H1 (cell line): ENCODE results near the gene MTFMT. TPM values are rescaled to one million over a fixed set of nuclear protein-coding genes. Genes with fewer than 3 reads are reported as not detected.

Experiments
- CTCF ChIA-PET: fragments of 300-600 bp; sonication (Branson Sonifier 250); formaldehyde crosslinking; loops from one replicate; lab custom pipeline; 2021; ENCODE audit not compliant: partially characterized antibody; lab: Charles Lee
- POLR2A ChIA-PET: fragments of 300-600 bp; sonication (Branson Sonifier 250); formaldehyde crosslinking; loops from one replicate; lab custom pipeline; 2021; ENCODE audit warnings: inconsistent platforms; ENCODE audit not compliant: partially characterized antibody; lab: Charles Lee
- DNase-seq, 2 experiments: peaks; one replicate each; pipeline versions ENCODE4 v3.0.0 to v3.0.0-alpha.2; 2010 to 2022; ENCODE audit warnings: low spot score in 2 of 2, low read depth in 1 of 2, mixed read lengths in 1 of 2
- FAIRE-seq: peaks from 2 replicates; lab custom pipeline; 2011; peaks lifted over from hg19 to GRCh38; lab: Jason Lieb, UNC
- H2AFZ ChIP-seq: 2 replicates; pipeline ENCODE4 v1.8.1; 2012; ENCODE audit warnings: low read length, inconsistent platforms
- H2AK5ac ChIP-seq: 2 replicates; pipeline ENCODE4 v1.6.1; 2013; ENCODE audit warnings: low read depth, low read length
- H2BK120ac ChIP-seq: replicated peaks from 2 replicates; pipeline ENCODE3; 2013; ENCODE audit warnings: low read depth, low read length, inconsistent platforms
- H2BK12ac ChIP-seq: 2 replicates; pipeline ENCODE4 v1.6.1; 2013; ENCODE audit warnings: low read depth, low read length
- H2BK15ac ChIP-seq: 2 replicates; pipeline ENCODE4 v1.6.1; 2013; ENCODE audit warnings: low read length
- H2BK20ac ChIP-seq: 2 replicates; pipeline ENCODE4 v1.6.1; 2013; ENCODE audit warnings: low read length
- H2BK5ac ChIP-seq: 2 replicates; pipeline ENCODE4 v1.6.1; 2013; ENCODE audit warnings: low read depth, low read length
- H3K14ac ChIP-seq: 2 replicates; pipeline ENCODE4 v1.6.1; 2013; ENCODE audit warnings: inconsistent platforms; ENCODE audit not compliant: insufficient read length
- H3K18ac ChIP-seq: 2 replicates; pipeline ENCODE4 v1.6.1; 2013; ENCODE audit warnings: low read length; ENCODE audit errors: extremely low read depth
- H3K23ac ChIP-seq: 2 replicates; pipeline ENCODE4 v1.6.1; 2013; ENCODE audit warnings: inconsistent platforms; ENCODE audit not compliant: insufficient read length
- H3K23me2 ChIP-seq: 2 replicates; pipeline ENCODE4 v1.6.1; 2013; ENCODE audit warnings: low read depth, low read length
- H3K27ac ChIP-seq: 2 replicates; pipeline ENCODE4 v1.6.1; 2011; ENCODE audit warnings: low read depth, low read length, inconsistent platforms
- H3K27me3 ChIP-seq, 4 experiments: replicated peaks in 1 of 4; 1 replicate in 1 of 4; 2 replicates in 3 of 4; pipeline versions ENCODE4 v1.6.1 to v1.8.1; 2011 to 2013; ENCODE audit warnings: low read length in 3 of 4, mild to moderate bottlenecking in 3 of 4, inconsistent platforms in 2 of 4, mixed read lengths in 2 of 4, moderate library complexity in 1 of 4; ENCODE audit not compliant: control insufficient read depth in 3 of 4, insufficient read depth in 3 of 4; ENCODE audit errors: extremely low read depth in 1 of 4
- H3K36me3 ChIP-seq, 4 experiments: 2 replicates each; pipeline versions ENCODE4 v1.6.1 to v1.8.1; 2011 to 2013; ENCODE audit warnings: mild to moderate bottlenecking in 4 of 4, low read length in 3 of 4, moderate library complexity in 2 of 4, control low read depth in 1 of 4, inconsistent platforms in 1 of 4; ENCODE audit not compliant: insufficient read depth in 4 of 4, control insufficient read depth in 2 of 4
- H3K4ac ChIP-seq: replicated peaks from 2 replicates; pipeline ENCODE3; 2013; ENCODE audit warnings: low read length, low read depth, mixed read lengths, inconsistent platforms; ENCODE audit not compliant: insufficient read length
- H3K4me1 ChIP-seq, 4 experiments: replicated peaks in 1 of 4; 1 replicate in 1 of 4; 2 replicates in 3 of 4; pipeline versions ENCODE4 v1.6.1 to v1.8.1; 2011 to 2013; ENCODE audit warnings: low read length in 3 of 4, inconsistent platforms in 2 of 4, mixed read lengths in 1 of 4; ENCODE audit not compliant: insufficient read depth in 4 of 4, control insufficient read depth in 3 of 4
- H3K4me2 ChIP-seq, 2 experiments: 2 replicates each; pipeline versions ENCODE4 v1.6.1 to v1.8.1; 2011 to 2013; ENCODE audit warnings: low read depth in 2 of 2, low read length in 2 of 2, control low read depth in 1 of 2, inconsistent platforms in 1 of 2, mild to moderate bottlenecking in 1 of 2; ENCODE audit not compliant: insufficient read depth in 1 of 2
- H3K4me3 ChIP-seq, 4 experiments: fragments of 200-600, 300-600 bp in 1 of 4; sonication (generic), shearing (Covaris generic), sonication (Bioruptor Twin) in 1 of 4; 2 replicates each; pipeline versions ENCODE4 v1.5.1 to v1.8.1; 2011 to 2016; ENCODE audit warnings: low read length in 4 of 4, low read depth in 3 of 4, control low read depth in 2 of 4, inconsistent platforms in 2 of 4, mild to moderate bottlenecking in 2 of 4, mixed read lengths in 1 of 4, moderate library complexity in 1 of 4; ENCODE audit not compliant: insufficient read depth in 2 of 4; ENCODE audit errors: extremely low read depth in 1 of 4
- H3K56ac ChIP-seq: replicated peaks from 2 replicates; pipeline ENCODE3; 2013; ENCODE audit warnings: low read depth, mild to moderate bottlenecking, mixed read lengths, low read length, inconsistent platforms; ENCODE audit not compliant: insufficient read length
- H3K79me1 ChIP-seq: 2 replicates; pipeline ENCODE4 v1.6.1; 2013; ENCODE audit warnings: low read depth, low read length, control low read depth
- H3K79me2 ChIP-seq, 2 experiments: 2 replicates each; pipeline versions ENCODE4 v1.6.1 to v1.8.1; 2012 to 2013; ENCODE audit warnings: low read length in 2 of 2, mild to moderate bottlenecking in 2 of 2, inconsistent platforms in 1 of 2; ENCODE audit not compliant: insufficient read depth in 2 of 2, control insufficient read depth in 1 of 2
- H3K9ac ChIP-seq, 4 experiments: replicated peaks in 1 of 4; 1 replicate in 1 of 4; 2 replicates in 3 of 4; pipeline versions ENCODE4 v1.6.1 to v1.8.1; 2011 to 2013; ENCODE audit warnings: low read depth in 3 of 4, low read length in 3 of 4, control low read depth in 2 of 4, mild to moderate bottlenecking in 2 of 4, moderate library complexity in 2 of 4, inconsistent platforms in 1 of 4; ENCODE audit errors: extremely low read depth in 1 of 4
- H3K9me3 ChIP-seq, 2 experiments: 2 replicates each; pipeline versions ENCODE4 v1.6.1 to v1.8.1; 2012 to 2013; ENCODE audit warnings: mild to moderate bottlenecking in 2 of 2, moderate library complexity in 2 of 2, control low read depth in 1 of 2, inconsistent platforms in 1 of 2, low read depth in 1 of 2, low read length in 1 of 2, mixed read lengths in 1 of 2; ENCODE audit not compliant: insufficient read depth in 2 of 2
- H4K20me1 ChIP-seq, 2 experiments: replicated peaks in 1 of 2; 2 replicates each; pipeline versions ENCODE3 to v1.8.1; 2011 to 2013; ENCODE audit warnings: inconsistent platforms in 2 of 2, low read length in 2 of 2, mild to moderate bottlenecking in 1 of 2; ENCODE audit not compliant: insufficient read depth in 2 of 2, control insufficient read depth in 1 of 2
- H4K5ac ChIP-seq: 2 replicates; pipeline ENCODE4 v1.6.1; 2013; ENCODE audit warnings: low read length, low read depth, mixed read lengths, inconsistent platforms; ENCODE audit not compliant: insufficient read length
- H4K8ac ChIP-seq: 2 replicates; pipeline ENCODE4 v1.8.0; 2013; ENCODE audit warnings: mild to moderate bottlenecking, moderate library complexity, low read length, inconsistent platforms; ENCODE audit not compliant: insufficient read depth; ENCODE audit errors: extremely low read depth
- H4K91ac ChIP-seq: replicated peaks from 2 replicates; pipeline ENCODE3; 2013; ENCODE audit warnings: low read length, mixed read lengths, inconsistent platforms; ENCODE audit not compliant: insufficient read length
- ASH2L ChIP-seq: fragments of 200-600, 300-600 bp; sonication (generic); IDR thresholded peaks from one replicate; pipeline ENCODE4 v1.7.1; 2017; ENCODE audit warnings: low read length
- HDAC2 ChIP-seq, 2 experiments: fragments of 300-600 bp in 1 of 2; sonication (generic) in 1 of 2; IDR thresholded peaks; 2 replicates each; pipeline ENCODE4 v1.6.1; 2011 to 2012; ENCODE audit warnings: low read depth in 2 of 2, low read length in 2 of 2, mild to moderate bottlenecking in 2 of 2, moderate library complexity in 2 of 2, borderline replicate concordance in 1 of 2, inconsistent platforms in 1 of 2
- KDM1A ChIP-seq: fragments of 200-600, 300-600 bp; sonication (generic); IDR thresholded peaks from 2 replicates; pipeline ENCODE4 v1.7.1; 2016; ENCODE audit warnings: mild to moderate bottlenecking, low read length, borderline replicate concordance
- SAP30 ChIP-seq: fragments of 300-600 bp; sonication (generic); IDR thresholded peaks from 2 replicates; pipeline ENCODE4 v1.7.1; 2012; ENCODE audit warnings: low read length, moderate library complexity, mild to moderate bottlenecking, inconsistent platforms; ENCODE audit not compliant: insufficient read depth, insufficient replicate concordance
- SIX5 ChIP-seq: IDR thresholded peaks from 2 replicates; pipeline ENCODE4 v1.6.1; 2011; ENCODE audit warnings: mild to moderate bottlenecking, low read depth, low read length
- WGBS, 2 experiments: shearing (Covaris generic) in 1 of 2; methylation state at CpG; one replicate each; pipeline versions ENCODE4 v1.1.6 to v1.1.7; 2013 to 2015; ENCODE audit warnings: low lambda C conversion rate in 2 of 2, mixed read lengths in 2 of 2, inconsistent platforms in 1 of 2, low coverage in 1 of 2, missing lambda C conversion rate in 1 of 2; ENCODE audit not compliant: insufficient replicate concordance in 2 of 2, insufficient coverage in 1 of 2, insufficient read length in 1 of 2; ENCODE audit errors: extremely low coverage in 1 of 2, missing lambda C conversion rate in 1 of 2; 5-methylcytosine and 5-hydroxymethylcytosine counted together
- polyA plus RNA-seq, 7 experiments: library from polyadenylated mRNA; depleted of rRNA in 3 of 7; stranded (reverse) in 5 of 7; unstranded in 2 of 7; fragments of >200 nt in 5 of 7; fragments of 200-250 nt in 2 of 7; gene quantifications; 1 replicate in 5 of 7; 2 replicates in 1 of 7; 4 replicates in 1 of 7; pipeline versions ENCODE4 v1.2.1 to v1.2.3, GENCODE V29; 2011 to 2013; ENCODE audit warnings: missing spikeins in 2 of 7, mixed read lengths in 2 of 7
- total RNA-seq: library from RNA; stranded (reverse); fragmentation: NEBNext Ultra II Directional; extraction: Animal tissue kit (Norgen Biotek cat#: 25700); gene quantifications from 2 replicates; pipeline ENCODE4 v1.2.1, GENCODE V29; 2021

The MTFMT gene
- total and polyA plus RNA-seq, 2 of the 8 experiments (the other 6 are each of a cell fraction or from before 2014, with no cell fraction given), result 7.7 to 20.8 TPM

DNA sequence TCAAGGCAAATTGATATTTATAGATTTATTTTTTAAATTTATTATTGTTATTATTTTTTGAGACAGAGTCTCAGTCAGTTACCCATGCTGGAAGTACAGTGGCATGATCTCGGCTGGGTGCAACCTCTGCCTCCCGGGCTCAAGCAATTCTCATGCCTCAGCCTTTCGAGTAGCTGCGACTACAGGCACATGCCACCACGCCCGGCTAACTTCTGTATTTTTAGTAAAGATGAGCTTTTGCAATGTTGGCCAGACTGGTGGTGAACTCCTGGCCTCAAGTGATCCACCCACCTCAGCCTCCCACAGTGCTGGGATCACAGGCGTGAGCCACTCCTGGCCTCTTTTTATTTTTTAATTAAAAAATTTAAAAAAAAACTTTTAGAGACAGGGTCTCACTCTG lies 58.7 kb downstream of the MTFMT start:
- H3K23me2 ChIP-seq, result no peaks in the 10 kb centered on the region
- no peak overlapping the region for H2BK12ac ChIP-seq
- no peak overlapping the region for H2BK120ac ChIP-seq
- peaks cover 0 to 2% of the 10 kb centered on the region in 2 experiments for H4K20me1 ChIP-seq
- H2BK15ac ChIP-seq, result no peak overlapping the region
- no peaks in the 10 kb centered on the region for H3K9me3 ChIP-seq
- H3K18ac ChIP-seq, result no peak overlapping the region
- H3K27me3 ChIP-seq, result no peaks in the 10 kb centered on the region
- no peak overlapping the region for H3K14ac ChIP-seq
- CTCF ChIA-PET, result interaction anchor here (0.6 to 2.9 kb wide), 5 partner anchors 9 to 188 kb away, joined by 3 to 11 read pairs (median 3); no protein-coding TSS in a partner anchor
- no peak overlapping the region for H3K4ac ChIP-seq
- no peak overlapping the region for H2AK5ac ChIP-seq
- DNase-seq, result no peak
- no peak overlapping the region for H2BK20ac ChIP-seq
- H3K56ac ChIP-seq, result no peak overlapping the region
- H3K4me1 ChIP-seq, result no peaks in the 10 kb centered on the region
- POLR2A ChIA-PET, result interaction anchor here (0.6 to 2.4 kb wide), 6 partner anchors 18 to 149 kb away, joined by 3 to 7 read pairs (median 3); partner anchors contain the start of gene SPG21
- no peaks in the 10 kb centered on the region for H3K79me1 ChIP-seq
- no peak for TF ChIP-seq SIX5
- no peak for TF ChIP-seq SAP30
- TF ChIP-seq HDAC2 (IDR thresholded peaks at IDR 0.05; ENCODE audit: borderline replicate concordance in 1 of 2, low read depth in 2 of 2, low read length in 2 of 2), result no peak
- no peak for TF ChIP-seq ASH2L
- no peak for TF ChIP-seq KDM1A
- H3K23ac ChIP-seq, result no peak overlapping the region
- FAIRE-seq, result no peak
- WGBS, 2 experiments, result 93% methylated on average over 7 of the region's 7 CpGs; no CpG with 5 or more reads in 1 of the 2 experiments
- no peaks in the 10 kb centered on the region for H3K79me2 ChIP-seq
- no peak overlapping the region for H2AFZ ChIP-seq
- H2BK5ac ChIP-seq, result no peak overlapping the region
- H4K5ac ChIP-seq, result no peak overlapping the region
- no peak overlapping the region for H3K4me3 ChIP-seq
- no peak overlapping the region for H4K91ac ChIP-seq
- H4K8ac ChIP-seq, result no peak overlapping the region
- no peak overlapping the region for H3K27ac ChIP-seq
- H3K9ac ChIP-seq, result no peak overlapping the region
- no peak overlapping the region for H3K4me2 ChIP-seq
- H3K36me3 ChIP-seq, result peaks cover 7 to 41% (median 32%) of the 10 kb centered on the region in 4 experiments
